ENCODE results near the gene TSPEAR.

GRCh38 chr21:44708213-44708865, 3.0 kb downstream of the TSPEAR start:
- TF ChIP-seq, protein P1, sequence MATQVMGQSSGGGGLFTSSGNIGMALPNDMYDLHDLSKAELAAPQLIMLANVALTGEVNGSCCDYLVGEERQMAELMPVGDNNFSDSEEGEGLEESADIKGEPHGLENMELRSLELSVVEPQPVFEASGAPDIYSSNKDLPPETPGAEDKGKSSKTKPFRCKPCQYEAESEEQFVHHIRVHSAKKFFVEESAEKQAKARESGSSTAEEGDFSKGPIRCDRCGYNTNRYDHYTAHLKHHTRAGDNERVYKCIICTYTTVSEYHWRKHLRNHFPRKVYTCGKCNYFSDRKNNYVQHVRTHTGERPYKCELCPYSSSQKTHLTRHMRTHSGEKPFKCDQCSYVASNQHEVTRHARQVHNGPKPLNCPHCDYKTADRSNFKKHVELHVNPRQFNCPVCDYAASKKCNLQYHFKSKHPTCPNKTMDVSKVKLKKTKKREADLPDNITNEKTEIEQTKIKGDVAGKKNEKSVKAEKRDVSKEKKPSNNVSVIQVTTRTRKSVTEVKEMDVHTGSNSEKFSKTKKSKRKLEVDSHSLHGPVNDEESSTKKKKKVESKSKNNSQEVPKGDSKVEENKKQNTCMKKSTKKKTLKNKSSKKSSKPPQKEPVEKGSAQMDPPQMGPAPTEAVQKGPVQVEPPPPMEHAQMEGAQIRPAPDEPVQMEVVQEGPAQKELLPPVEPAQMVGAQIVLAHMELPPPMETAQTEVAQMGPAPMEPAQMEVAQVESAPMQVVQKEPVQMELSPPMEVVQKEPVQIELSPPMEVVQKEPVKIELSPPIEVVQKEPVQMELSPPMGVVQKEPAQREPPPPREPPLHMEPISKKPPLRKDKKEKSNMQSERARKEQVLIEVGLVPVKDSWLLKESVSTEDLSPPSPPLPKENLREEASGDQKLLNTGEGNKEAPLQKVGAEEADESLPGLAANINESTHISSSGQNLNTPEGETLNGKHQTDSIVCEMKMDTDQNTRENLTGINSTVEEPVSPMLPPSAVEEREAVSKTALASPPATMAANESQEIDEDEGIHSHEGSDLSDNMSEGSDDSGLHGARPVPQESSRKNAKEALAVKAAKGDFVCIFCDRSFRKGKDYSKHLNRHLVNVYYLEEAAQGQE (IDR thresholded peaks at IDR 0.05; ENCODE audit: insufficient read depth in 1 of 2, low read depth in 2 of 2, low read length in 2 of 2) = no peak
- TF ChIP-seq SIN3A (IDR thresholded peaks at IDR 0.05; ENCODE audit: borderline replicate concordance, insufficient read depth, low read length) (no peak), TAF1 (IDR thresholded peaks at IDR 0.05; ENCODE audit: borderline replicate concordance, insufficient read depth, low read length) (no peak), POLR2AphosphoS5 (IDR thresholded peaks at IDR 0.05; ENCODE audit: low read depth, low read length) (no peak), FOXP2 (optimal IDR thresholded peaks at IDR 0.05; ENCODE audit: borderline replicate concordance, extremely low read depth, extremely low read length, insufficient read depth) (no peak)

Measured in PFSK-1 (cell line).